Measurements from ENCODE around the gene VGLL4. TPM values are rescaled to one million over a fixed set of nuclear protein-coding genes. Genes with fewer than 3 reads are reported as not detected.
A peak's percentile ranks its signal among the peaks of the same experiment; 100 is the strongest.
"Not testable (repeated sequence)": the region's sequence is repeated elsewhere in the genome, so short reads cannot be mapped to it uniquely, and the experiment has no call there.

Gene VGLL4
- total RNA-seq, 5 donors from 2014 or later (not counting 1 experiment from before 2014, with no cell fraction given) = 24.7 to 33.4 (median 28.4) TPM

- ATAC-seq (replicated peaks in 1 of 4) (no peak), DNase-seq (no peak)
- ChIA-PET CTCF (no interaction called here), POLR2A (no interaction called here)
- H3K27me3 ChIP-seq (replicated peaks in 1 of 2; ENCODE audit: control insufficient read depth in 2 of 2, extremely low read depth in 1 of 2, insufficient read depth in 2 of 2, low read length in 1 of 2) = no peaks in the 10 kb centered on the region
- Mint-ChIP-seq H3K4me1 (peaks cover 0 to 7% (median 5%) of the 10 kb centered on the region in 3 donors), H3K9me3 (peaks cover 0 to 2% (median 0%) of the 10 kb centered on the region in 3 donors), H3K4me3 (no peak overlapping the region), H3K27me3 (no peaks in the 10 kb centered on the region), H3K27ac (no peak overlapping the region), H3K36me3 (peaks cover 22% of the 10 kb centered on the region)
- H3K4me3 ChIP-seq (ENCODE audit: control insufficient read depth in 1 of 2, extremely low read depth in 1 of 2, low read length in 1 of 2) = no peak overlapping the region
- H3K36me3 ChIP-seq (ENCODE audit: control insufficient read depth in 2 of 2, extremely low read depth in 1 of 2, insufficient read depth in 1 of 2, low read length in 1 of 2) = no peaks in the 10 kb centered on the region
- H3K9me3 ChIP-seq = no peaks in the 10 kb centered on the region
- WGBS (ENCODE audit: insufficient coverage) = 100% methylated on average over 4 of the region's 5 CpGs
- no peak overlapping the region for H3K27ac ChIP-seq (ENCODE audit: low read length)
- H3K4me1 ChIP-seq (ENCODE audit: control insufficient read depth in 1 of 2, extremely low read depth in 1 of 2, insufficient read depth in 2 of 2, low read length in 2 of 2) = peaks cover 0 to 4% of the 10 kb centered on the region in 2 experiments
These were observed 121.4 kb downstream of the VGLL4 start for GRCh38 chr3:11522398-11522715.

GRCh38 chr3:11521167-11521566 is 122.5 kb downstream of the VGLL4 start:
- ATAC-seq (replicated peaks in 1 of 4) (no peak), DNase-seq (no peak)
- peaks cover 0 to 4% of the 10 kb centered on the region in 2 experiments for H3K4me1 ChIP-seq (ENCODE audit: control insufficient read depth in 1 of 2, extremely low read depth in 1 of 2, insufficient read depth in 2 of 2, low read length in 2 of 2)
- no peaks in the 10 kb centered on the region for H3K9me3 ChIP-seq
- 93% methylated on average over 8 of the region's 8 CpGs for WGBS (ENCODE audit: insufficient coverage)
- no peak overlapping the region for H3K4me3 Mint-ChIP-seq
- H3K36me3 ChIP-seq (ENCODE audit: control insufficient read depth in 2 of 2, extremely low read depth in 1 of 2, insufficient read depth in 1 of 2, low read length in 1 of 2) = no peaks in the 10 kb centered on the region
- no peaks in the 10 kb centered on the region for H3K27me3 Mint-ChIP-seq
- no peaks in the 10 kb centered on the region for H3K9me3 Mint-ChIP-seq
- H3K4me3 ChIP-seq (ENCODE audit: control insufficient read depth in 1 of 2, extremely low read depth in 1 of 2, low read length in 1 of 2) = no peak overlapping the region
- H3K27ac ChIP-seq (ENCODE audit: low read length) = no peak overlapping the region
- ChIA-PET POLR2A (no interaction called here), CTCF (no interaction called here)
- H3K4me1 Mint-ChIP-seq = peaks cover 0 to 7% (median 5%) of the 10 kb centered on the region in 3 donors
- H3K36me3 Mint-ChIP-seq = peaks cover 15% of the 10 kb centered on the region
- no peaks in the 10 kb centered on the region for H3K27me3 ChIP-seq (replicated peaks in 1 of 2; ENCODE audit: control insufficient read depth in 2 of 2, extremely low read depth in 1 of 2, insufficient read depth in 2 of 2, low read length in 1 of 2)
- H3K27ac Mint-ChIP-seq = no peak overlapping the region

GRCh38 chr3:11517601-11518000 is 126.1 kb downstream of the VGLL4 start:
- H3K4me1 ChIP-seq (ENCODE audit: control insufficient read depth in 1 of 2, extremely low read depth in 1 of 2, insufficient read depth in 2 of 2, low read length in 2 of 2) = no peaks in the 10 kb centered on the region
- peaks cover 22% of the 10 kb centered on the region for H3K36me3 Mint-ChIP-seq

GRCh38 chr3:11514191-11514821 is 129.4 kb downstream of the VGLL4 start:
- ATAC-seq (replicated peaks in 1 of 4) (no peak), DNase-seq (no peak)
- Histone ChIP-seq H3K9me3 (no peaks in the 10 kb centered on the region), H3K27ac (ENCODE audit: low read length) (no peak overlapping the region), H3K4me3 (ENCODE audit: control insufficient read depth in 1 of 2, extremely low read depth in 1 of 2, low read length in 1 of 2) (no peak overlapping the region), H3K36me3 (ENCODE audit: control insufficient read depth in 2 of 2, extremely low read depth in 1 of 2, insufficient read depth in 1 of 2, low read length in 1 of 2) (no peaks in the 10 kb centered on the region), H3K27me3 (replicated peaks in 1 of 2; ENCODE audit: control insufficient read depth in 2 of 2, extremely low read depth in 1 of 2, insufficient read depth in 2 of 2, low read length in 1 of 2) (no peaks in the 10 kb centered on the region), H3K4me1 (ENCODE audit: control insufficient read depth in 1 of 2, extremely low read depth in 1 of 2, insufficient read depth in 2 of 2, low read length in 2 of 2) (no peaks in the 10 kb centered on the region)
- WGBS (ENCODE audit: insufficient coverage) = 73% methylated on average over 3 of the region's 7 CpGs
- Mint-ChIP-seq H3K27ac (no peak overlapping the region), H3K27me3 (no peaks in the 10 kb centered on the region), H3K36me3 (peaks cover 39% of the 10 kb centered on the region), H3K4me3 (no peak overlapping the region), H3K9me3 (no peaks in the 10 kb centered on the region), H3K4me1 (peaks cover 0 to 11% (median 2%) of the 10 kb centered on the region in 3 donors)
- ChIA-PET POLR2A (interaction anchor here in 1 of 2 donors (0.6 kb wide), 1 partner anchor 1498 kb away, joined by 3 read pairs; no protein-coding TSS in a partner anchor), CTCF (no interaction called here)

More at GRCh38 chr3:11517601-11518000, 126.1 kb downstream of the VGLL4 start:
- peaks cover 0 to 11% (median 2%) of the 10 kb centered on the region in 3 donors for H3K4me1 Mint-ChIP-seq
- Histone ChIP-seq H3K4me3 (ENCODE audit: control insufficient read depth in 1 of 2, extremely low read depth in 1 of 2, low read length in 1 of 2) (no peak overlapping the region), H3K36me3 (ENCODE audit: control insufficient read depth in 2 of 2, extremely low read depth in 1 of 2, insufficient read depth in 1 of 2, low read length in 1 of 2) (no peaks in the 10 kb centered on the region), H3K9me3 (no peaks in the 10 kb centered on the region), H3K27ac (ENCODE audit: low read length) (no peak overlapping the region), H3K27me3 (replicated peaks in 1 of 2; ENCODE audit: control insufficient read depth in 2 of 2, extremely low read depth in 1 of 2, insufficient read depth in 2 of 2, low read length in 1 of 2) (no peaks in the 10 kb centered on the region)
- H3K27ac Mint-ChIP-seq = peak overlapping the region in 1 of 2 donors; percentile 5
- ChIA-PET CTCF (no interaction called here), POLR2A (no interaction called here)
- DNase-seq (no peak), ATAC-seq (replicated peaks in 1 of 4) (no peak)
- H3K27me3 Mint-ChIP-seq = no peaks in the 10 kb centered on the region
- H3K9me3 Mint-ChIP-seq = no peaks in the 10 kb centered on the region
- no peak overlapping the region for H3K4me3 Mint-ChIP-seq
- WGBS (ENCODE audit: insufficient coverage) = 95% methylated on average over 6 of the region's 6 CpGs

- H3K4me1 ChIP-seq (ENCODE audit: control insufficient read depth in 1 of 2, extremely low read depth in 1 of 2, insufficient read depth in 2 of 2, low read length in 2 of 2) = no peaks in the 10 kb centered on the region
- H3K36me3 Mint-ChIP-seq = peaks cover 35% of the 10 kb centered on the region
- 91% methylated on average over 3 of the region's 3 CpGs for WGBS (ENCODE audit: insufficient coverage)
- H3K36me3 ChIP-seq (ENCODE audit: control insufficient read depth in 2 of 2, extremely low read depth in 1 of 2, insufficient read depth in 1 of 2, low read length in 1 of 2) = no peaks in the 10 kb centered on the region
- no peak for DNase-seq
- no peaks in the 10 kb centered on the region for H3K9me3 Mint-ChIP-seq
- H3K27me3 Mint-ChIP-seq = no peaks in the 10 kb centered on the region
- H3K4me3 ChIP-seq (ENCODE audit: control insufficient read depth in 1 of 2, extremely low read depth in 1 of 2, low read length in 1 of 2) = no peak overlapping the region
- POLR2A ChIA-PET = interaction anchor here in 1 of 2 donors (0.6 kb wide), 1 partner anchor 1499 kb away, joined by 3 read pairs; no protein-coding TSS in a partner anchor
- no peaks in the 10 kb centered on the region for H3K27me3 ChIP-seq (replicated peaks in 1 of 2; ENCODE audit: control insufficient read depth in 2 of 2, extremely low read depth in 1 of 2, insufficient read depth in 2 of 2, low read length in 1 of 2)
- no peaks in the 10 kb centered on the region for H3K9me3 ChIP-seq
- H3K4me3 Mint-ChIP-seq = no peak overlapping the region
- H3K27ac ChIP-seq (ENCODE audit: low read length) = no peak overlapping the region
- ATAC-seq (replicated peaks in 1 of 4) = no peak
- no peak overlapping the region for H3K27ac Mint-ChIP-seq
- peaks cover 0 to 11% (median 2%) of the 10 kb centered on the region in 3 donors for H3K4me1 Mint-ChIP-seq
- CTCF ChIA-PET = no interaction called here
These were observed 129.9 kb downstream of the VGLL4 start for GRCh38 chr3:11513817-11514135.

GRCh38 chr3:11513125-11513816 is 130.4 kb downstream of the VGLL4 start:
- H3K27ac Mint-ChIP-seq; H3K4me3 ChIP-seq (ENCODE audit: control insufficient read depth in 1 of 2, extremely low read depth in 1 of 2, low read length in 1 of 2); POLR2A ChIA-PET; H3K4me1 ChIP-seq (ENCODE audit: control insufficient read depth in 1 of 2, extremely low read depth in 1 of 2, insufficient read depth in 2 of 2, low read length in 2 of 2); H3K27me3 ChIP-seq (replicated peaks in 1 of 2; ENCODE audit: control insufficient read depth in 2 of 2, extremely low read depth in 1 of 2, insufficient read depth in 2 of 2, low read length in 1 of 2); H3K4me3 Mint-ChIP-seq; DNase-seq; ATAC-seq (replicated peaks in 1 of 4); H3K27me3 Mint-ChIP-seq; H3K27ac ChIP-seq (ENCODE audit: low read length); H3K9me3 ChIP-seq; H3K36me3 ChIP-seq (ENCODE audit: control insufficient read depth in 2 of 2, extremely low read depth in 1 of 2, insufficient read depth in 1 of 2, low read length in 1 of 2); H3K9me3 Mint-ChIP-seq: not testable (repeated sequence)
- CTCF ChIA-PET = interaction anchor here in 1 of 2 donors (0.7 kb wide), 1 partner anchor 136 kb away, joined by 3 read pairs; no protein-coding TSS in a partner anchor
- H3K4me1 Mint-ChIP-seq = peaks cover 0 to 11% (median 2%) of the 10 kb centered on the region in 3 donors
- H3K36me3 Mint-ChIP-seq = peaks cover 35% of the 10 kb centered on the region
- 94% methylated on average over 14 of the region's 27 CpGs for WGBS (ENCODE audit: insufficient coverage)
